Measurements from ENCODE around the gene TIFAB.
"Not testable (repeated sequence)": the region's sequence is repeated elsewhere in the genome, so short reads cannot be mapped to it uniquely, and the experiment has no call there.

TIFAB gene

GRCh38 chr5:135452321-135453030 lies at the start of gene TIFAB:
Gene TIFAB, minus strand, starts transcription at chr5:135452351. Its CDS starts 2,412 bp downstream, at chr5:135449939.
- Histone ChIP-seq H3K27me3 (no peaks in the 10 kb centered on the region), H3K9me3 (no peaks in the 10 kb centered on the region), H3K36me3 (no peaks in the 10 kb centered on the region), H3K27ac (no peak within 1 kb of the TSS), H3K4me3 (ENCODE audit: low read depth in 1 of 2, low read length in 1 of 2) (no peak within 1 kb of the TSS), H3K4me1 (ENCODE audit: control insufficient read depth in 1 of 2, insufficient read depth in 1 of 2, low read depth in 1 of 2, low read length in 1 of 2) (no peaks in the 10 kb centered on the region)
- no peak for TF ChIP-seq CTCF (IDR thresholded peaks at IDR 0.05)

GRCh38 chr5:135498637-135498995 lies 46.5 kb upstream of the TIFAB start:
- Histone ChIP-seq H3K4me3 (ENCODE audit: low read depth in 1 of 2, low read length in 1 of 2) (no peak overlapping the region), H3K27me3 (peaks cover 94% of the 10 kb centered on the region), H3K4me1 (ENCODE audit: control insufficient read depth in 1 of 2, insufficient read depth in 1 of 2, low read depth in 1 of 2, low read length in 1 of 2) (no peaks in the 10 kb centered on the region), H3K9me3 (no peaks in the 10 kb centered on the region), H3K27ac (no peak overlapping the region), H3K36me3 (no peaks in the 10 kb centered on the region)
- TF ChIP-seq CTCF (IDR thresholded peaks at IDR 0.05): no peak

GRCh38 chr5:135497971-135498636 lies 46.0 kb upstream of the TIFAB start:
- no peaks in the 10 kb centered on the region for H3K9me3 ChIP-seq
- no peak for TF ChIP-seq CTCF (IDR thresholded peaks at IDR 0.05)
- no peak overlapping the region for H3K4me3 ChIP-seq (ENCODE audit: low read depth in 1 of 2, low read length in 1 of 2)
- H3K27me3 ChIP-seq: peaks cover 94% of the 10 kb centered on the region
- H3K4me1 ChIP-seq (ENCODE audit: control insufficient read depth in 1 of 2, insufficient read depth in 1 of 2, low read depth in 1 of 2, low read length in 1 of 2): no peaks in the 10 kb centered on the region
- no peaks in the 10 kb centered on the region for H3K36me3 ChIP-seq
- no peak overlapping the region for H3K27ac ChIP-seq

- not testable (repeated sequence) for H3K4me3 ChIP-seq (ENCODE audit: low read depth in 1 of 2, low read length in 1 of 2); H3K4me1 ChIP-seq (ENCODE audit: control insufficient read depth in 1 of 2, insufficient read depth in 1 of 2, low read depth in 1 of 2, low read length in 1 of 2); H3K27ac ChIP-seq; H3K36me3 ChIP-seq; H3K9me3 ChIP-seq
- peaks cover 97% of the 10 kb centered on the region for H3K27me3 ChIP-seq
Observed at GRCh38 chr5:135495531-135495930, 43.4 kb upstream of the TIFAB start.

- H3K36me3 ChIP-seq: no peaks in the 10 kb centered on the region
- no peaks in the 10 kb centered on the region for H3K4me1 ChIP-seq (ENCODE audit: control insufficient read depth in 1 of 2, insufficient read depth in 1 of 2, low read depth in 1 of 2, low read length in 1 of 2)
- peaks cover 100% of the 10 kb centered on the region for H3K27me3 ChIP-seq
- H3K4me3 ChIP-seq (ENCODE audit: low read depth in 1 of 2, low read length in 1 of 2): no peak overlapping the region
- no peaks in the 10 kb centered on the region for H3K9me3 ChIP-seq
- TF ChIP-seq CTCF (IDR thresholded peaks at IDR 0.05): no peak
- no peak overlapping the region for H3K27ac ChIP-seq
Observed at GRCh38 chr5:135494196-135494595, 42.0 kb upstream of the TIFAB start.

- H3K27me3 ChIP-seq: peaks cover 100% of the 10 kb centered on the region
- TF ChIP-seq CTCF (IDR thresholded peaks at IDR 0.05): no peak
- H3K4me1 ChIP-seq (ENCODE audit: control insufficient read depth in 1 of 2, insufficient read depth in 1 of 2, low read depth in 1 of 2, low read length in 1 of 2): no peaks in the 10 kb centered on the region
- H3K36me3 ChIP-seq: no peaks in the 10 kb centered on the region
- H3K27ac ChIP-seq: no peak overlapping the region
- no peak overlapping the region for H3K4me3 ChIP-seq (ENCODE audit: low read depth in 1 of 2, low read length in 1 of 2)
- no peaks in the 10 kb centered on the region for H3K9me3 ChIP-seq
Observed at GRCh38 chr5:135493406-135494180, 41.4 kb upstream of the TIFAB start.

Measured in neutrophil (primary cell).